Measurements from ENCODE around the gene TRIP11.

The TRIP11 gene

GRCh38 chr14:91985521-91986255, 54.2 kb downstream of the TRIP11 start:
- H3K79me2 ChIP-seq (ENCODE audit: control insufficient read depth, insufficient read depth, low read length, poor library complexity) = no peaks in the 10 kb centered on the region
- no peak overlapping the region for H3K23ac ChIP-seq (ENCODE audit: low read length)
- H2AFZ ChIP-seq (ENCODE audit: insufficient read depth, low read length, poor library complexity) = no peak overlapping the region
- no peak overlapping the region for H4K91ac ChIP-seq (ENCODE audit: low read depth, low read length)
- no peak overlapping the region for H3K18ac ChIP-seq (ENCODE audit: low read length)
- H3K36me3 ChIP-seq (ENCODE audit: control insufficient read depth in 1 of 2, insufficient read depth in 2 of 2, low read length in 2 of 2) = peaks cover 4 to 9% of the 10 kb centered on the region in 2 experiments
- no peak overlapping the region for H2BK5ac ChIP-seq (ENCODE audit: low read depth, low read length, poor library complexity)
- H3K9ac ChIP-seq (ENCODE audit: low read length) = no peak overlapping the region
- H3K4me3 ChIP-seq (ENCODE audit: low read depth, low read length) = no peak overlapping the region
- H3K4me2 ChIP-seq (ENCODE audit: low read length) = no peak overlapping the region
- H3K9me3 ChIP-seq (ENCODE audit: insufficient read depth, low read depth, low read length) = no peaks in the 10 kb centered on the region
- no peaks in the 10 kb centered on the region for H3K27me3 ChIP-seq (ENCODE audit: insufficient read depth, low read length)
- no peak overlapping the region for H4K8ac ChIP-seq (ENCODE audit: low read depth, low read length)
- H2BK12ac ChIP-seq (ENCODE audit: low read length) = no peak overlapping the region
- WGBS (ENCODE audit: extremely low coverage, insufficient coverage, insufficient read length) = no CpG with 5 or more reads among the region's 4 CpGs
- no peak overlapping the region for H3K14ac ChIP-seq (ENCODE audit: low read length)
- H3K4me1 ChIP-seq (ENCODE audit: control insufficient read depth in 1 of 2, insufficient read depth in 2 of 2, low read length in 2 of 2) = no peaks in the 10 kb centered on the region
- H3K4ac ChIP-seq (ENCODE audit: low read depth, low read length) = no peak overlapping the region
- no peaks in the 10 kb centered on the region for H3K79me1 ChIP-seq (ENCODE audit: low read length)
- no peak for DNase-seq
- no peak overlapping the region for H4K12ac ChIP-seq (ENCODE audit: low read depth, low read length)
- no peak overlapping the region for H2BK120ac ChIP-seq (ENCODE audit: insufficient read depth, low read length, poor library complexity)
- no peak overlapping the region for H3K27ac ChIP-seq (ENCODE audit: low read depth, low read length)
- no peak overlapping the region for H2AK5ac ChIP-seq (ENCODE audit: low read length)

GRCh38 chr14:91985008-91985407, 54.9 kb downstream of the TRIP11 start:
- Histone ChIP-seq H2BK12ac (ENCODE audit: low read length) (no peak overlapping the region), H3K4ac (ENCODE audit: low read depth, low read length) (no peak overlapping the region), H3K4me1 (ENCODE audit: control insufficient read depth in 1 of 2, insufficient read depth in 2 of 2, low read length in 2 of 2) (no peaks in the 10 kb centered on the region), H4K12ac (ENCODE audit: low read depth, low read length) (no peak overlapping the region), H3K4me2 (ENCODE audit: low read length) (no peak overlapping the region), H3K79me1 (ENCODE audit: low read length) (no peaks in the 10 kb centered on the region), H3K9me3 (ENCODE audit: insufficient read depth, low read depth, low read length) (no peaks in the 10 kb centered on the region), H3K36me3 (ENCODE audit: control insufficient read depth in 1 of 2, insufficient read depth in 2 of 2, low read length in 2 of 2) (peaks cover 4 to 9% of the 10 kb centered on the region in 2 experiments), H2AK5ac (ENCODE audit: low read length) (no peak overlapping the region), H4K91ac (ENCODE audit: low read depth, low read length) (no peak overlapping the region), H3K18ac (ENCODE audit: low read length) (no peak overlapping the region), H2BK5ac (ENCODE audit: low read depth, low read length, poor library complexity) (no peak overlapping the region), H3K9ac (ENCODE audit: low read length) (no peak overlapping the region), H3K27me3 (ENCODE audit: insufficient read depth, low read length) (no peaks in the 10 kb centered on the region), H2BK120ac (ENCODE audit: insufficient read depth, low read length, poor library complexity) (no peak overlapping the region), H3K14ac (ENCODE audit: low read length) (no peak overlapping the region), H3K79me2 (ENCODE audit: control insufficient read depth, insufficient read depth, low read length, poor library complexity) (no peaks in the 10 kb centered on the region), H4K8ac (ENCODE audit: low read depth, low read length) (no peak overlapping the region), H3K27ac (ENCODE audit: low read depth, low read length) (no peak overlapping the region), H3K23ac (ENCODE audit: low read length) (no peak overlapping the region), H3K4me3 (ENCODE audit: low read depth, low read length) (no peak overlapping the region), H2AFZ (ENCODE audit: insufficient read depth, low read length, poor library complexity) (no peak overlapping the region)
- no CpG with 5 or more reads among the region's 4 CpGs for WGBS (ENCODE audit: extremely low coverage, insufficient coverage, insufficient read length)
- no peak for DNase-seq

- no peak for DNase-seq
- Histone ChIP-seq H4K8ac (ENCODE audit: low read depth, low read length) (no peak overlapping the region), H2AFZ (ENCODE audit: insufficient read depth, low read length, poor library complexity) (no peak overlapping the region), H2BK5ac (ENCODE audit: low read depth, low read length, poor library complexity) (no peak overlapping the region), H2BK12ac (ENCODE audit: low read length) (no peak overlapping the region), H2AK5ac (ENCODE audit: low read length) (no peak overlapping the region), H3K27ac (ENCODE audit: low read depth, low read length) (no peak overlapping the region), H4K91ac (ENCODE audit: low read depth, low read length) (no peak overlapping the region), H3K4me3 (ENCODE audit: low read depth, low read length) (no peak overlapping the region), H3K14ac (ENCODE audit: low read length) (no peak overlapping the region), H4K12ac (ENCODE audit: low read depth, low read length) (no peak overlapping the region), H3K27me3 (ENCODE audit: insufficient read depth, low read length) (no peaks in the 10 kb centered on the region), H2BK120ac (ENCODE audit: insufficient read depth, low read length, poor library complexity) (no peak overlapping the region), H3K9ac (ENCODE audit: low read length) (no peak overlapping the region), H3K4me1 (ENCODE audit: control insufficient read depth in 1 of 2, insufficient read depth in 2 of 2, low read length in 2 of 2) (no peaks in the 10 kb centered on the region), H3K9me3 (ENCODE audit: insufficient read depth, low read depth, low read length) (no peaks in the 10 kb centered on the region), H3K79me1 (ENCODE audit: low read length) (no peaks in the 10 kb centered on the region), H3K4ac (ENCODE audit: low read depth, low read length) (no peak overlapping the region), H3K4me2 (ENCODE audit: low read length) (no peak overlapping the region), H3K36me3 (ENCODE audit: control insufficient read depth in 1 of 2, insufficient read depth in 2 of 2, low read length in 2 of 2) (peaks cover 2 to 6% of the 10 kb centered on the region in 2 experiments), H3K79me2 (ENCODE audit: control insufficient read depth, insufficient read depth, low read length, poor library complexity) (no peaks in the 10 kb centered on the region), H3K23ac (ENCODE audit: low read length) (no peak overlapping the region), H3K18ac (ENCODE audit: low read length) (no peak overlapping the region)
- WGBS (ENCODE audit: extremely low coverage, insufficient coverage, insufficient read length) = no CpG with 5 or more reads among the region's 4 CpGs
Observed at GRCh38 chr14:91983588-91983987, 56.3 kb downstream of the TRIP11 start.

- Histone ChIP-seq H4K8ac (ENCODE audit: low read depth, low read length) (no peak overlapping the region), H2AK5ac (ENCODE audit: low read length) (no peak overlapping the region), H3K4me3 (ENCODE audit: low read depth, low read length) (no peak overlapping the region), H3K27me3 (ENCODE audit: insufficient read depth, low read length) (no peaks in the 10 kb centered on the region), H2BK120ac (ENCODE audit: insufficient read depth, low read length, poor library complexity) (no peak overlapping the region), H3K18ac (ENCODE audit: low read length) (no peak overlapping the region), H3K4ac (ENCODE audit: low read depth, low read length) (no peak overlapping the region), H2AFZ (ENCODE audit: insufficient read depth, low read length, poor library complexity) (no peak overlapping the region), H3K9me3 (ENCODE audit: insufficient read depth, low read depth, low read length) (no peaks in the 10 kb centered on the region), H3K9ac (ENCODE audit: low read length) (no peak overlapping the region), H3K14ac (ENCODE audit: low read length) (no peak overlapping the region), H3K79me1 (ENCODE audit: low read length) (no peaks in the 10 kb centered on the region), H3K36me3 (ENCODE audit: control insufficient read depth in 1 of 2, insufficient read depth in 2 of 2, low read length in 2 of 2) (peaks cover 0 to 2% of the 10 kb centered on the region in 2 experiments), H2BK5ac (ENCODE audit: low read depth, low read length, poor library complexity) (no peak overlapping the region), H3K27ac (ENCODE audit: low read depth, low read length) (no peak overlapping the region), H3K23ac (ENCODE audit: low read length) (no peak overlapping the region), H4K12ac (ENCODE audit: low read depth, low read length) (no peak overlapping the region), H3K4me2 (ENCODE audit: low read length) (no peak overlapping the region), H3K4me1 (ENCODE audit: control insufficient read depth in 1 of 2, insufficient read depth in 2 of 2, low read length in 2 of 2) (no peaks in the 10 kb centered on the region), H2BK12ac (ENCODE audit: low read length) (no peak overlapping the region), H3K79me2 (ENCODE audit: control insufficient read depth, insufficient read depth, low read length, poor library complexity) (no peaks in the 10 kb centered on the region), H4K91ac (ENCODE audit: low read depth, low read length) (no peak overlapping the region)
- peak; percentile 4 to 65 for DNase-seq
Observed at GRCh38 chr14:91980157-91980556, 59.7 kb downstream of the TRIP11 start.
